Stomach smooth muscle (tissue), 2 donors: Measurements from ENCODE around the gene STK32C.

ENCODE experiments used
- H3K27ac ChIP-seq: one replicate; pipeline ENCODE4 v1.7.0; 2013; ENCODE audit warnings: mild to moderate bottlenecking, low read length, inconsistent platforms
- H3K27me3 ChIP-seq, 2 donors: one replicate each; pipeline ENCODE4 v1.7.0; 2013; ENCODE audit warnings: low read length in 2 of 2; ENCODE audit not compliant: insufficient read depth in 2 of 2, control insufficient read depth in 1 of 2
- H3K36me3 ChIP-seq, 2 donors: one replicate each; pipeline ENCODE4 v1.7.0; 2013; ENCODE audit warnings: low read length in 2 of 2; ENCODE audit not compliant: control insufficient read depth in 2 of 2, insufficient read depth in 2 of 2
- H3K4me1 ChIP-seq: one replicate; pipeline ENCODE4 v1.7.0; 2013; ENCODE audit warnings: low read length; ENCODE audit not compliant: control insufficient read depth, insufficient read depth
- H3K4me3 ChIP-seq, 2 donors: one replicate each; pipeline ENCODE4 v1.7.0; 2013; ENCODE audit warnings: low read length in 2 of 2
- H3K9ac ChIP-seq, 2 donors: one replicate each; pipeline ENCODE4 v1.7.0; 2013; ENCODE audit warnings: low read length in 2 of 2, mild to moderate bottlenecking in 1 of 2
- H3K9me3 ChIP-seq, 2 donors: one replicate each; pipeline ENCODE4 v1.7.0; 2013; ENCODE audit warnings: low read length in 2 of 2; ENCODE audit not compliant: control insufficient read depth in 2 of 2
- donor health status: healthy.
- donor health status: Pancreatic carcinoma.

The STK32C gene

GRCh38 chr10:132250481-132251475 lies 57.0 kb downstream of the STK32C start:
- Histone ChIP-seq H3K4me1 (no peaks in the 10 kb centered on the region), H3K27me3 (no peaks in the 10 kb centered on the region), H3K9ac (no peak overlapping the region), H3K4me3 (no peak overlapping the region), H3K36me3 (no peaks in the 10 kb centered on the region), H3K9me3 (no peaks in the 10 kb centered on the region), H3K27ac (no peak overlapping the region)

- Histone ChIP-seq H3K9me3 (no peaks in the 10 kb centered on the region), H3K4me3 (no peak overlapping the region), H3K27me3 (no peaks in the 10 kb centered on the region), H3K9ac (no peak overlapping the region), H3K4me1 (no peaks in the 10 kb centered on the region), H3K36me3 (no peaks in the 10 kb centered on the region), H3K27ac (no peak overlapping the region)
These were observed 57.9 kb downstream of the STK32C start for GRCh38 chr10:132249824-132250375.

DNA sequence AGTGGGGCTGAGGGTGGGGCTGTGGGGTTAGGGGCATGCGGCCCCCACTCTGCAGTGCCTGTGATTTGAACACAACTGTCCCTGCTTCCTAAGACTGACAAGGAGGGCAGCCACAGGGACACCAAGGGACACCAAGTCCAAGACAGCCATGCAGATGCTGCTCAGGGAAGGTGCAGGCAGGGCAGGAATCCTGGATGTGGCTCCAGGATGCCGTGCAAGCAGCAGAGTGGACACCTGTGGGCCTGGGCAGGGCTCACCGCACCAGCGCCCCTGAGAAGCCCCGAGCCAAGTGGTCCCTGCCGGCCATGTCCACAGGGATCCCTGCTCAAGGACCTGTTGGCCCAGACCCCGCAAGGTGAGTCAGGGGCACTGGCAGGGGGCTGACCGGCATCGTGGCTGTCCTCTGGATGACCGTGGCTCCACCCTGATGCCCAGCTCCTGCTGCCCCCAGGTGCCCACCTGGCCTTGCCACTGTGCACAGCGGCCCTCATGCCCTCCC lies 58.5 kb downstream of the STK32C start:
- H3K9me3 ChIP-seq: no peaks in the 10 kb centered on the region
- no peak overlapping the region for H3K9ac ChIP-seq
- no peaks in the 10 kb centered on the region for H3K36me3 ChIP-seq
- H3K27me3 ChIP-seq: no peaks in the 10 kb centered on the region
- no peak overlapping the region for H3K27ac ChIP-seq
- no peak overlapping the region for H3K4me3 ChIP-seq
- no peaks in the 10 kb centered on the region for H3K4me1 ChIP-seq

- H3K9ac ChIP-seq: no peak overlapping the region
- H3K27ac ChIP-seq: no peak overlapping the region
- no peaks in the 10 kb centered on the region for H3K27me3 ChIP-seq
- no peaks in the 10 kb centered on the region for H3K4me1 ChIP-seq
- H3K9me3 ChIP-seq: no peaks in the 10 kb centered on the region
- H3K4me3 ChIP-seq: no peak overlapping the region
- no peaks in the 10 kb centered on the region for H3K36me3 ChIP-seq
These were observed 59.1 kb downstream of the STK32C start for GRCh38 chr10:132248455-132249225.

DNA sequence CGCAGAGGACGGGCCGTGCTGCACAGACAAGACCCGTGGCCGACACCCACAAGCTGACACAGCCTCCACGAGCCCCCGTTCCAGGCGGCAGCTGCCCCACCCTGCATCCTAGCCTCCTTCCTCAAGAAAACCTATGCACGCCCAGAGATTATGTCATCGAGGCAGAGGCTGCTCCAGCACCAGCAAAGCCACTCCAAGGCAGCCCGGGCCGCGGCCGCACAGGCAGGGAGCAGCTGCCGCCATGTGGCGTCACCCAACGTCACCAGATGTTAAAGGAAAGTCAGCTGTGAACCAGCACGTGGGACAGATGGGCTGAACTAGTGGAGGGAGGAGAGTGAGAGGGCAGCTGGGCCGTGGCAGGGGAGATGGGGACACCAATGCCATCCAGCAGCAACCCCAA lies 59.8 kb downstream of the STK32C start:
- Histone ChIP-seq H3K4me3 (no peak overlapping the region), H3K9me3 (no peaks in the 10 kb centered on the region), H3K27me3 (no peaks in the 10 kb centered on the region), H3K27ac (no peak overlapping the region), H3K36me3 (no peaks in the 10 kb centered on the region), H3K4me1 (no peaks in the 10 kb centered on the region), H3K9ac (no peak overlapping the region)

DNA sequence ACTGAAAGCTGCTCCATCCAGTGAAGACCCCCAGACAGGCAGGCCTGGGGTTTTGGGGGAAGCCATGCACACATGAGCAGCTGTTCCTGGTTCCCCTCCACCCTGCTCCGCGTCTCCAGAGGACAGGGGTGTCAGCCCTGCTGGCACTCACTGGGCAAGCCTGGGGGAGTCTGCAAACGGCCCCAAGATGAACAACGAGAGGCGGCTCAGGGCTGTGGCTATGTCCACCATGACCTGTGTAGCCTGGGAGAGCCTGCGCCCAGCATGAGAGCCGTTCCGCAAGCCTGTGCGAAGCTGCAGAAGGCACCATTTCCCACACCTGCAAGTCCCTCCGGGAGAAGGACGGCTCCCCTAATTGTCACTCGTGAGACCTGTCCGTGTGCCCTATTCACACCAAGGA lies 61.5 kb downstream of the STK32C start:
- Histone ChIP-seq H3K9ac (no peak overlapping the region), H3K36me3 (no peaks in the 10 kb centered on the region), H3K4me3 (no peak overlapping the region), H3K4me1 (no peaks in the 10 kb centered on the region), H3K9me3 (no peaks in the 10 kb centered on the region), H3K27me3 (no peaks in the 10 kb centered on the region), H3K27ac (no peak overlapping the region)

GRCh38 chr10:132245056-132245455 lies 62.7 kb downstream of the STK32C start:
- Histone ChIP-seq H3K4me3 (no peak overlapping the region), H3K9ac (no peak overlapping the region), H3K36me3 (no peaks in the 10 kb centered on the region), H3K4me1 (peaks cover 1% of the 10 kb centered on the region), H3K27me3 (no peaks in the 10 kb centered on the region), H3K9me3 (no peaks in the 10 kb centered on the region), H3K27ac (no peak overlapping the region)

DNA sequence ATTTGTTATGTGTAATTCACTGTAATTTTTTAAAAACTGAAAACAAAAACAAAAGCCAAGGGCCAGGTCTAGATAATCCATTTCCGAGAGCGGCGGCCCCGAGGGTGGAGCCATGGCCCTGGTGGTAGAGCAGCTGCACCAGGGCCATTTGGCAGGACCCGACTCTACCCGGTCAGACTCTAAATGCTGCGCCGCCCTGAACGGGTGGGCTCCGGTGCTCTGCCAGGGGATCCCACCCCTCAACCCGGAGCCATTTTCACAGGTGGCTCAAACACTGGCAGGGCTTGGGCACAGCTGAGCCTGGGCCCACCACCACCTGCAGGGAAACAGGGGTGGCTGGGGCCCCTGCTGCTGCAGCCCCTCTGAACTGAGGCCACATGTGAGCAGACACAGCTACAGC lies 64.1 kb downstream of the STK32C start:
- Histone ChIP-seq H3K9ac (no peak overlapping the region), H3K36me3 (no peaks in the 10 kb centered on the region), H3K27ac (no peak overlapping the region), H3K4me1 (peaks cover 10% of the 10 kb centered on the region), H3K4me3 (no peak overlapping the region), H3K27me3 (no peaks in the 10 kb centered on the region), H3K9me3 (no peaks in the 10 kb centered on the region)

DNA sequence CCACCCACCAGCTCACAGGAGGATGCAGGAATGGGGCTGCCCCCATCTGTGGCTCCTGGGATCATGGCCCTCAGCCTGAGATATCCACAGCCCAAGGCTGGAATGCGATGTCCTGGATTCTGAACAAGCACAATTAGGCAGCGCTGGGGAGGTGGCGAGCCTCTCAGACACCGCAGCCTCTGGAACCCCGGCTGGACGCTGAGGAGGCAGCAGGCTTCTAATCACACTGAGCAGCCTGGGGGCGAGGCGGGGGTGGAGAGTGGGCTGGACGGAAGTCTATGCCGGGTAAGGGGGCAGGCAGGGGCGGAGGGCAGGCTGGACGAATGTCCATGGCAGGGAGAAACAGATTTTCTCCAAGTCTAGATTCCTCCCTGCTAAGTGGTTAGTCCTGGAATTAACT lies 64.6 kb downstream of the STK32C start:
- Histone ChIP-seq H3K9me3 (no peaks in the 10 kb centered on the region), H3K9ac (no peak overlapping the region), H3K36me3 (no peaks in the 10 kb centered on the region), H3K4me1 (peaks cover 10% of the 10 kb centered on the region), H3K4me3 (no peak overlapping the region), H3K27ac (no peak overlapping the region), H3K27me3 (no peaks in the 10 kb centered on the region)

DNA sequence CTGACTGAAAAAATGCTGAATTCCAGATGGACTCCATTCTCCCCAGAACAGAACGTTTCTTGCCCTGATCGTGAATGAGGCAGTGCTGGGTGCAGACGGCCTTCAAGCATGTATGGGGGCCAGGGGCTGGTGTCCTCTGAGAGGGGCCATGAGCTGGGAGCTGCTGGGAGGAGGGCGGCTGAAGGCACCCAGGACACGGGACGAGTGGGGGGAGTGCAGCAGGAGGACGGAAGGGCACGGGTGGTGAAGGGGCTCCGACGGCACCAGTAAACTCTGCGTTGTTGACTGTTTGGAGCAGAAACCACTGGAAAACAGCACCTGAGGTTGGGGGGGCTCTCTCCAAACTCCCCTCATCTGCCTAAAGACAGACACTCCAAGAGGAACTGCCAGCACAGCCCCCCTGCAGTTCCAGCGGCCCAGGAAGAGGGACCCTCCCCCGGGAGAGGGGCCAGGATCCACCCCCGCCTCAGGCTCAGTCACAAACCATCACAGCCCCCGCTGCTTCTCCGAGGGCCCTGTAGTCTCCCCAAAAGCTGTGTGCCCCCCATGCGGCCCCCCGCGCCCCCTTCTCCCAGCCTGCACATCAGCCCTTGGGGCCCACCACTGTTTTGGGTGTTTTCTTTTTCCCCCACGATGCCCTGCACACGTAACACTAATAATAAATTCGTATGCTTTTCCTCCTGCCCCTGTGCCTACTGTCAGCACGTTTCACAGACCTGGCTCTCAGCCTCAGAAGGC lies 65.5 kb downstream of the STK32C start:
- H3K4me1 ChIP-seq: peaks cover 10% of the 10 kb centered on the region
- H3K4me3 ChIP-seq: no peak overlapping the region
- H3K27ac ChIP-seq: no peak overlapping the region
- no peaks in the 10 kb centered on the region for H3K36me3 ChIP-seq
- H3K27me3 ChIP-seq: no peaks in the 10 kb centered on the region
- H3K9ac ChIP-seq: no peak overlapping the region
- no peaks in the 10 kb centered on the region for H3K9me3 ChIP-seq
